Upper lobe of left lung (tissue), 6 donors: ENCODE data around the gene PTPDC1. TPM values are rescaled to one million over a fixed set of nuclear protein-coding genes. Genes with fewer than 3 reads are reported as not detected.

Source experiments
- ATAC-seq, 2 donors: fragments of 200-7000 bp; cut with Tn5 transposase; one replicate each; pipeline ENCODE4 v1.9.1; 2022; ENCODE audit warnings: mild to moderate bottlenecking in 2 of 2, moderate library complexity in 2 of 2; ENCODE audit not compliant: low FRiP score in 2 of 2
- DNase-seq, 2 donors: peaks; one replicate each; pipeline ENCODE4 v3.0.0-alpha.2; 2019 to 2020
- H3K27ac ChIP-seq, 4 donors: fragments of 200-600 bp; sonication (generic); one replicate each; pipeline ENCODE4 v1.5.1; 2016 to 2019
- H3K27me3 ChIP-seq, 4 donors: fragments of 200-600 bp; sonication (generic); one replicate each; pipeline ENCODE4 v1.5.1; 2017 to 2019
- H3K36me3 ChIP-seq, 4 donors: fragments of 200-600 bp; sonication (generic); one replicate each; pipeline ENCODE4 v1.5.1; 2016 to 2019
- H3K4me1 ChIP-seq, 4 donors: fragments of 200-600 bp; sonication (generic); one replicate each; pipeline ENCODE4 v1.5.1; 2018 to 2019
- H3K4me3 ChIP-seq, 4 donors: fragments of 200-600 bp; sonication (generic); one replicate each; pipeline ENCODE4 v1.5.1; 2017 to 2019; ENCODE audit warnings: mild to moderate bottlenecking in 2 of 4, moderate library complexity in 1 of 4
- H3K9me3 ChIP-seq, 4 donors: fragments of 200-600 bp; sonication (generic); one replicate each; pipeline ENCODE4 v1.5.1; 2018 to 2019
- CTCF ChIP-seq, 6 experiments: fragments of 450-650 bp in 4 of 6; fragments of 200-600 bp in 2 of 6; sonication (generic) in 2 of 6; IDR thresholded peaks; one replicate each; pipeline ENCODE4 v1.5.1; 2016 to 2019; ENCODE audit warnings: antibody characterized with exemption in 6 of 6
- EP300 ChIP-seq, 4 donors: sonication (generic); formaldehyde crosslinking; IDR thresholded peaks; one replicate each; pipeline ENCODE4 v1.5.1; 2017; ENCODE audit warnings: antibody characterized with exemption in 4 of 4, control low read depth in 2 of 4
- POLR2A ChIP-seq, 4 donors: fragments of 450-650 bp; IDR thresholded peaks; one replicate each; pipeline ENCODE4 v1.5.1; 2016 to 2017; ENCODE audit warnings: antibody characterized with exemption in 4 of 4, mild to moderate bottlenecking in 2 of 4
- POLR2AphosphoS5 ChIP-seq, 2 donors: sonication (generic); formaldehyde crosslinking; IDR thresholded peaks; one replicate each; pipeline ENCODE4 v1.5.1; 2017; ENCODE audit warnings: antibody characterized with exemption in 2 of 2
- WGBS, 2 donors: methylation state at CpG; one replicate each; pipeline ENCODE4 v1.1.5; 2017 to 2018; 5-methylcytosine and 5-hydroxymethylcytosine counted together
- total RNA-seq, 6 donors: library from RNA; depleted of rRNA in 4 of 6; stranded (reverse); fragments of >200 nt in 4 of 6; gene quantifications; one replicate each; pipeline versions ENCODE4 v1.1.0 to v1.2.1, GENCODE V29; 2016 to 2021
- donor health status: DM: no; HTN: no; CAD: no; lungs with moderate emphysema.
- donor health status: DM: no; HTN: yes; CAD: no; lungs with severe emphysema.

PTPDC1 gene
- 10 to 100 TPM in 4 of 6 donors, 1 to 10 TPM in 2; 9.0 to 24.5 (median 16.6) TPM for total RNA-seq

DNA sequence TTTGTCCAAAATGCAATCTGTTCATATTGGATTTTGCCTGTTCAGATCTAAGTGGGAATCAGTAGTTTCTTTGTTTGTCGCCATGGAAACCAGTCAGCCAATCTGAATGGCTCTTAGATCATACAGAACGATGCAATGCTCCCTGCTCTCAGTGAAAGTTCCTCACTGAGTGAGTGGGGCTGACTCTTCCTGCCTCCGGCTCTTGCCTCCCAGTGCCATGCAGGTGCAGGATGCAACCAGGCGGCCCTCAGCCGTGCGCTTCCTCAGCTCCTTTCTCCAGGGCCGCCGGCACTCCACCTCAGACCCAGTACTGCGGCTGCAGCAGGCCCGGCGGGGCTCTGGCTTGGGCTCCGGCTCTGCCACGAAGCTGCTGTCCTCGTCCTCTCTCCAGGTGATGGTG, at the start of gene PTPDC1:
Gene PTPDC1 (plus strand): TSS at position 151 of the 400 bp plus-strand sequence. CDS start 67 bp downstream, at position 218.
- TF ChIP-seq POLR2AphosphoS5 (IDR thresholded peaks at IDR 0.05) = no peak
- no peak for TF ChIP-seq CTCF (IDR thresholded peaks at IDR 0.05)
- no peak for TF ChIP-seq EP300 (IDR thresholded peaks at IDR 0.05)
- TF ChIP-seq POLR2A (IDR thresholded peaks at IDR 0.05) = no peak
- peak within 1 kb of the TSS in 2 of 4 donors; percentile 15 to 52 for H3K27ac ChIP-seq
- no peaks in the 10 kb centered on the region for H3K27me3 ChIP-seq
- DNase-seq (peak in 1 of 2 donors; percentile 72), ATAC-seq (peak; percentile 54 to 75)
- peak within 1 kb of the TSS in 1 of 4 donors; percentile 15 for H3K4me3 ChIP-seq
- H3K9me3 ChIP-seq = no peaks in the 10 kb centered on the region
- WGBS, 2 donors = 87 to 93% methylated on average over 14 of the region's 14 CpGs
- H3K4me1 ChIP-seq = peaks cover 4 to 22% (median 8%) of the 10 kb centered on the region in 4 donors
- H3K36me3 ChIP-seq = no peaks in the 10 kb centered on the region

- no peak for DNase-seq
- H3K27me3 ChIP-seq = no peaks in the 10 kb centered on the region
- ATAC-seq = no peak
- no peak overlapping the region for H3K27ac ChIP-seq
- no peak overlapping the region for H3K4me3 ChIP-seq
- peaks cover 14 to 23% (median 15%) of the 10 kb centered on the region in 4 donors for H3K4me1 ChIP-seq
- H3K36me3 ChIP-seq = no peaks in the 10 kb centered on the region
- TF ChIP-seq POLR2A (IDR thresholded peaks at IDR 0.05) = no peak
- no peaks in the 10 kb centered on the region for H3K9me3 ChIP-seq
Observed at GRCh38 chr9:94034511-94034910, 49.8 kb upstream of the PTPDC1 start.

DNA sequence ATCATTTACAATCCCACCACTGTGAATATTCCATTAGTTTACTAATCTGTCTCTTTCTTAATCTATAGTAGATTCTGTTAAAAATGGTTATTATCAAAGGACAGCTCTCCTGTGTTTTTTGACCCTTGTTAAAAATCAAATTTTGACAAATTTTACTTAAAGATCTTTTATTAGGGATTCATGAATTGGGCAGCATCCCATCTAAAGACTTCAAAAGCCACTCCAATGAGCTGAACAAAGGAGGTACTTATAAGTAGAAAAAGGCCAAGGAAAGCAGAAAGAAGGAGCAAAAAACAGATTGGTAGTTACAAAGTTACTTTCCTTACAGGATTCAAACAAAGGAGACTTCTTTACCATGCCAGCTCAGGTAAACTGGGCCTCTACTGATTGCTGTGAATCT, 44.5 kb upstream of the PTPDC1 start:
- H3K27me3 ChIP-seq = no peaks in the 10 kb centered on the region
- no peak for DNase-seq

GRCh38 chr9:94042516-94043360, 41.5 kb upstream of the PTPDC1 start:
- TF ChIP-seq POLR2A (IDR thresholded peaks at IDR 0.05) (no peak), POLR2AphosphoS5 (IDR thresholded peaks at IDR 0.05) (no peak), CTCF (IDR thresholded peaks at IDR 0.05) (no peak), EP300 (IDR thresholded peaks at IDR 0.05) (no peak)

More for the DNA sequence above, 44.5 kb upstream of the PTPDC1 start:
- no peak for TF ChIP-seq CTCF (IDR thresholded peaks at IDR 0.05)
- no peak for TF ChIP-seq POLR2AphosphoS5 (IDR thresholded peaks at IDR 0.05)
- no peak for TF ChIP-seq POLR2A (IDR thresholded peaks at IDR 0.05)
- no peak for TF ChIP-seq EP300 (IDR thresholded peaks at IDR 0.05)
- H3K4me1 ChIP-seq = no peaks in the 10 kb centered on the region
- ATAC-seq = no peak
- H3K4me3 ChIP-seq = no peak overlapping the region
- H3K27ac ChIP-seq = no peak overlapping the region
- no peaks in the 10 kb centered on the region for H3K36me3 ChIP-seq
- H3K9me3 ChIP-seq = no peaks in the 10 kb centered on the region

GRCh38 chr9:94054716-94055115, 29.5 kb upstream of the PTPDC1 start:
- ATAC-seq = no peak
- WGBS, 2 donors = 95 to 96% methylated on average over 2 of the region's 2 CpGs
- no peaks in the 10 kb centered on the region for H3K27me3 ChIP-seq
- no peak for TF ChIP-seq POLR2A (IDR thresholded peaks at IDR 0.05)
- no peak for TF ChIP-seq EP300 (IDR thresholded peaks at IDR 0.05)
- no peak for TF ChIP-seq CTCF (IDR thresholded peaks at IDR 0.05)
- no peak for TF ChIP-seq POLR2AphosphoS5 (IDR thresholded peaks at IDR 0.05)
- H3K36me3 ChIP-seq = no peaks in the 10 kb centered on the region
- H3K4me3 ChIP-seq = no peak overlapping the region
- no peak for DNase-seq
- H3K9me3 ChIP-seq = peaks cover 0 to 9% (median 2%) of the 10 kb centered on the region in 4 donors
- peaks cover 0 to 3% (median 0%) of the 10 kb centered on the region in 4 donors for H3K4me1 ChIP-seq
- no peak overlapping the region for H3K27ac ChIP-seq

More at GRCh38 chr9:94042516-94043360, 41.5 kb upstream of the PTPDC1 start:
- DNase-seq (no peak), ATAC-seq (no peak)
- WGBS, 2 donors = 62 to 78% methylated on average over 5 of the region's 5 CpGs
- H3K9me3 ChIP-seq = no peaks in the 10 kb centered on the region
- no peak overlapping the region for H3K4me3 ChIP-seq
- H3K27ac ChIP-seq = no peak overlapping the region
- no peaks in the 10 kb centered on the region for H3K36me3 ChIP-seq
- H3K27me3 ChIP-seq = no peaks in the 10 kb centered on the region
- no peaks in the 10 kb centered on the region for H3K4me1 ChIP-seq
